ENCODE measurements around the gene ARMC12. TPM values are rescaled to one million over a fixed set of nuclear protein-coding genes. Genes with fewer than 3 reads are reported as not detected.

ARMC12 gene
- total and polyA plus RNA-seq, 2 of the 13 experiments (the other 11 are each of a cell fraction or from before 2014, with no cell fraction given), result 1.3 TPM; not detected in 1

- TF ChIP-seq ZNF704 (CRISPR knock-in tag; IDR thresholded peaks at IDR 0.05; ENCODE audit: borderline replicate concordance) (0 out of 2 replicates have a peak, but pooled peaks have one; percentile 62), DBP (CRISPR knock-in tag; IDR thresholded peaks at IDR 0.05; ENCODE audit: not compliant biosample characterization) (peak; percentile 27), FOXA3 (CRISPR knock-in tag; IDR thresholded peaks at IDR 0.05) (peak; percentile 55; the same call in 1 of the 2 replicates), NFIC (IDR thresholded peaks at IDR 0.05; ENCODE audit: low read length) (no peak), MZF1 (CRISPR knock-in tag; IDR thresholded peaks at IDR 0.05; ENCODE audit: borderline replicate concordance) (no peak), RFX3 (CRISPR knock-in tag; IDR thresholded peaks at IDR 0.05) (no peak), GFI1 (CRISPR knock-in tag; IDR thresholded peaks at IDR 0.05; ENCODE audit: borderline replicate concordance) (no peak; the same call in 1 of the 2 replicates), BCL3 (CRISPR knock-in tag; IDR thresholded peaks at IDR 0.05) (no peak), MXI1 (IDR thresholded peaks at IDR 0.05; ENCODE audit: borderline replicate concordance, low read depth, low read length) (peak; percentile 95; the same call in 2 of the 3 replicates), MAZ (IDR thresholded peaks at IDR 0.05; ENCODE audit: borderline replicate concordance, low read depth, low read length) (peak; percentile 81), MAZ (CRISPR knock-in tag; IDR thresholded peaks at IDR 0.05; ENCODE audit: low read depth) (peak; percentile 73), ZMYM3 (CRISPR knock-in tag; IDR thresholded peaks at IDR 0.05) (peak; percentile 39; the same call in 1 of the 2 replicates), TARDBP (CRISPR knock-in tag; IDR thresholded peaks at IDR 0.05) (no peak; the same call in 1 of the 2 replicates), ZNF572 (CRISPR knock-in tag; IDR thresholded peaks at IDR 0.05) (peak; percentile 99; the same call in 1 of the 2 replicates), ARID5B (CRISPR knock-in tag; IDR thresholded peaks at IDR 0.05) (no peak), KDM1A (CRISPR knock-in tag; IDR thresholded peaks at IDR 0.05) (no peak), BRD4 (CRISPR knock-in tag; IDR thresholded peaks at IDR 0.05) (no peak; the same call in 1 of the 2 replicates), ZSCAN9 (CRISPR knock-in tag; IDR thresholded peaks at IDR 0.05; ENCODE audit: borderline replicate concordance) (peak; percentile 68), E2F5 (CRISPR knock-in tag; conservative IDR thresholded peaks at IDR 0.05) (peak; percentile 80)
Observed at GRCh38 chr6:35688605-35689322, 48.1 kb upstream of the ARMC12 start, which contains the start of gene FKBP5 (continued).

Measured in HepG2 (cell line).